Uterus (tissue), 2 donors: ENCODE measurements around the gene LRP11.

Source experiments
- CTCF ChIP-seq, 4 experiments: fragments of 200-600 bp in 2 of 4; fragments of 450-650 bp in 2 of 4; sonication (generic) in 2 of 4; IDR thresholded peaks; one replicate each; pipeline ENCODE4 v1.5.1; 2016 to 2019; ENCODE audit warnings: antibody characterized with exemption in 4 of 4, mild to moderate bottlenecking in 2 of 4, moderate library complexity in 1 of 4
- POLR2A ChIP-seq, 2 donors: fragments of 450-650 bp; IDR thresholded peaks; one replicate each; pipeline ENCODE4 v1.6.1; 2016; ENCODE audit warnings: antibody characterized with exemption in 2 of 2, mild to moderate bottlenecking in 1 of 2, moderate library complexity in 1 of 2

GRCh38 chr6:149825292-149825691 lies 38.9 kb downstream of the LRP11 start:
- TF ChIP-seq CTCF (IDR thresholded peaks at IDR 0.05) (no peak), POLR2A (IDR thresholded peaks at IDR 0.05) (no peak)
